A204.1 (cell line): ENCODE measurements around the gene DMGDH.

ENCODE experiments used
- FAIRE-seq: peaks from 2 replicates; lab custom pipeline; 2012; peaks lifted over from hg19 to GRCh38; lab: Jason Lieb, UNC

Gene DMGDH

GRCh38 chr5:79069488-79070349, at the start of gene DMGDH, which contains the start of gene BHMT2:
DMGDH (minus strand) TSS chr5:79069674; CDS start chr5:79069620, 54 bp downstream.
BHMT2 (plus strand) TSS chr5:79069767; CDS start chr5:79069783, 16 bp downstream.
- no peak for FAIRE-seq

- no peak for FAIRE-seq
Observed at GRCh38 chr5:79112703-79113058, 43.2 kb upstream of the DMGDH start.

- FAIRE-seq, result no peak
Observed at GRCh38 chr5:79111960-79112702, 42.7 kb upstream of the DMGDH start.

- FAIRE-seq, result no peak
Observed at GRCh38 chr5:79111387-79111959, 42.0 kb upstream of the DMGDH start, which contains the start of gene BHMT. BHMT (plus strand) TSS chr5:79111809; CDS start chr5:79111886, 77 bp downstream.

GRCh38 chr5:79109527-79110492, 40.3 kb upstream of the DMGDH start:
- FAIRE-seq, result no peak

- FAIRE-seq, result no peak
Observed at GRCh38 chr5:79108792-79109191, 39.3 kb upstream of the DMGDH start.

GRCh38 chr5:79108086-79108485, 38.6 kb upstream of the DMGDH start:
- FAIRE-seq, result no peak

- no peak for FAIRE-seq
Observed at GRCh38 chr5:79107020-79107796, 37.7 kb upstream of the DMGDH start.

- FAIRE-seq, result no peak
Observed at GRCh38 chr5:79105868-79106267, 36.4 kb upstream of the DMGDH start.

- FAIRE-seq, result no peak
Observed at GRCh38 chr5:79093762-79094161, 24.3 kb upstream of the DMGDH start.

GRCh38 chr5:79091064-79091463, 21.6 kb upstream of the DMGDH start:
- FAIRE-seq, result no peak

- no peak for FAIRE-seq
Observed at GRCh38 chr5:79088507-79088906, 19.0 kb upstream of the DMGDH start.

GRCh38 chr5:79086116-79086515, 16.6 kb upstream of the DMGDH start:
- no peak for FAIRE-seq

GRCh38 chr5:79081779-79082178, 12.3 kb upstream of the DMGDH start:
- no peak for FAIRE-seq

GRCh38 chr5:79080804-79081203, 11.3 kb upstream of the DMGDH start:
- no peak for FAIRE-seq

GRCh38 chr5:79077680-79078365, 8.3 kb upstream of the DMGDH start:
- FAIRE-seq, result no peak

GRCh38 chr5:79076819-79077218, 7.3 kb upstream of the DMGDH start:
- FAIRE-seq, result no peak

- no peak for FAIRE-seq
Observed at GRCh38 chr5:79075646-79076426, 6.4 kb upstream of the DMGDH start.

GRCh38 chr5:79074641-79075040, 5.2 kb upstream of the DMGDH start:
- no peak for FAIRE-seq

- no peak for FAIRE-seq
Observed at GRCh38 chr5:79070350-79070667, 835 bp upstream of the DMGDH start.
